ENCODE measurements around the gene RAB3GAP1.

RAB3GAP1 gene

GRCh38 chr2:135202751-135203150, 150.7 kb downstream of the RAB3GAP1 start:
- Histone ChIP-seq H3K4me1 (ENCODE audit: control insufficient read depth, insufficient read depth, low read length) (no peaks in the 10 kb centered on the region), H3K4me3 (ENCODE audit: low read depth, low read length) (no peak overlapping the region), H3K27me3 (ENCODE audit: control insufficient read depth, insufficient read depth, low read length) (no peaks in the 10 kb centered on the region), H3K36me3 (ENCODE audit: control insufficient read depth, insufficient read depth, low read length) (no peaks in the 10 kb centered on the region), H3K9ac (ENCODE audit: low read depth, low read length) (no peak overlapping the region), H3K9me3 (ENCODE audit: control insufficient read depth, insufficient read depth, low read length) (no peaks in the 10 kb centered on the region)

DNA sequence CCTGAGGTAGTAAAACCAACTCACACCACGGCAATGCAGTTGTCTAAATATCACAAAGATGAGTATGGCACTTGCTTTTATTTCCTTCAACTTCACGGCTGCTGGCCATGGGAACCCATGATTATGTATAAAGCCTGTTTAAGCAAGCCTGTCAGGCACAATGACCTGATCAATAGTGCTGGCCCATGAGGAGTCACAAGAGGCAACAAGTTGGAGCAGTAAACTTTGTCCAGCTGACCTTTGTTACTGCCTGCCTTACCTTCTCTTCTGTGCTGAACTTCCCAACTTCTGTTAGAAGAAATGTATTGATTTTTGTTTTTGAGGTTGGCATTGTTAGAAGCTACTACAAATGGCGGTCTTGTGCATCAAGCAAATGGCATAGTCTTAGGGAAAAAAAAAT, 151.9 kb downstream of the RAB3GAP1 start:
- Histone ChIP-seq H3K4me3 (ENCODE audit: low read depth, low read length) (no peak overlapping the region), H3K4me1 (ENCODE audit: control insufficient read depth, insufficient read depth, low read length) (no peaks in the 10 kb centered on the region), H3K9ac (ENCODE audit: low read depth, low read length) (no peak overlapping the region), H3K9me3 (ENCODE audit: control insufficient read depth, insufficient read depth, low read length) (no peaks in the 10 kb centered on the region), H3K36me3 (ENCODE audit: control insufficient read depth, insufficient read depth, low read length) (no peaks in the 10 kb centered on the region), H3K27me3 (ENCODE audit: control insufficient read depth, insufficient read depth, low read length) (no peaks in the 10 kb centered on the region)

GRCh38 chr2:135208016-135208415, 155.9 kb downstream of the RAB3GAP1 start:
- no peaks in the 10 kb centered on the region for H3K36me3 ChIP-seq (ENCODE audit: control insufficient read depth, insufficient read depth, low read length)
- H3K9ac ChIP-seq (ENCODE audit: low read depth, low read length), result no peak overlapping the region
- H3K4me3 ChIP-seq (ENCODE audit: low read depth, low read length), result no peak overlapping the region
- H3K4me1 ChIP-seq (ENCODE audit: control insufficient read depth, insufficient read depth, low read length), result peaks cover 6% of the 10 kb centered on the region
- no peaks in the 10 kb centered on the region for H3K9me3 ChIP-seq (ENCODE audit: control insufficient read depth, insufficient read depth, low read length)
- no peaks in the 10 kb centered on the region for H3K27me3 ChIP-seq (ENCODE audit: control insufficient read depth, insufficient read depth, low read length)

DNA sequence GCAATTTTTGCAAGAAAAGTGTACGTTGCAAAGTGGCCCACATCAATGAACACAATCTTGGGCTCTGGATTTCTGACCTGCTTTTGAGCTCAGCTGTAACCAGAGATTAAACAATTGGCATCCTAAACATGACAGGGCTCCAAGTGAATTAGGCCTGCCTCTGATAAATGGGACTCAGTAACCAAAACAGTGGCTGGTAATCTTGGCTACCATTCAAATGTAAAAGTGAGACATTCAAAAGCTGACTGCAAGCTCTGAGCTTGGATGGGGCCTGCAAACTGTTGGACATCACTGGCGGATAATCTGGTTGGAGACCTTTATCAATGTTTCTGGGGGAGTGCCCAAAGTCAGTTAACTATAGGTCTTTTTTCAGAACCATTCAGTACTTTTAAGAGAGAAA, 160.7 kb downstream of the RAB3GAP1 start:
- Histone ChIP-seq H3K9me3 (ENCODE audit: control insufficient read depth, insufficient read depth, low read length) (no peaks in the 10 kb centered on the region), H3K36me3 (ENCODE audit: control insufficient read depth, insufficient read depth, low read length) (no peaks in the 10 kb centered on the region), H3K27me3 (ENCODE audit: control insufficient read depth, insufficient read depth, low read length) (no peaks in the 10 kb centered on the region), H3K4me1 (ENCODE audit: control insufficient read depth, insufficient read depth, low read length) (peaks cover 6% of the 10 kb centered on the region), H3K4me3 (ENCODE audit: low read depth, low read length) (no peak overlapping the region), H3K9ac (ENCODE audit: low read depth, low read length) (no peak overlapping the region)

DNA sequence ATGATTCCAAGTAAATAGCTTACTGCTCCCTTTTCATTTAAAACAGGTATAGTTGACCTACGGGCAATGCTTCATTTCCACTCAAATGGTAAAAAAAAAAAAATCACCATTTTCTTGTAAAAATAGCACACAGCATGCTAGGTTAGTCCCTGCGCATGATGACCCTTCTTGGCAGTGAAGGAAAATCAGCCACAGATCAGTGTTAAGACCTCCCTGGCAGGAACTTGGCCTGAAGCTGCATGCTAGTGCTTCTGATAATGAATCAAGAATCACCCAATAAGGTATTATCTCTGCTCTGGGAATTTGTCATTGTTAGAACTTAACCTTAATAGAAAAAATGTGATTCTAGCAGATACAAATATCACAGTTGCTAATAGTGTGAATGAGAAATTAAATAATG, 166.3 kb downstream of the RAB3GAP1 start:
- Histone ChIP-seq H3K4me3 (ENCODE audit: low read depth, low read length) (no peak overlapping the region), H3K9ac (ENCODE audit: low read depth, low read length) (no peak overlapping the region), H3K27me3 (ENCODE audit: control insufficient read depth, insufficient read depth, low read length) (no peaks in the 10 kb centered on the region), H3K9me3 (ENCODE audit: control insufficient read depth, insufficient read depth, low read length) (no peaks in the 10 kb centered on the region), H3K36me3 (ENCODE audit: control insufficient read depth, insufficient read depth, low read length) (no peaks in the 10 kb centered on the region), H3K4me1 (ENCODE audit: control insufficient read depth, insufficient read depth, low read length) (no peaks in the 10 kb centered on the region)

DNA sequence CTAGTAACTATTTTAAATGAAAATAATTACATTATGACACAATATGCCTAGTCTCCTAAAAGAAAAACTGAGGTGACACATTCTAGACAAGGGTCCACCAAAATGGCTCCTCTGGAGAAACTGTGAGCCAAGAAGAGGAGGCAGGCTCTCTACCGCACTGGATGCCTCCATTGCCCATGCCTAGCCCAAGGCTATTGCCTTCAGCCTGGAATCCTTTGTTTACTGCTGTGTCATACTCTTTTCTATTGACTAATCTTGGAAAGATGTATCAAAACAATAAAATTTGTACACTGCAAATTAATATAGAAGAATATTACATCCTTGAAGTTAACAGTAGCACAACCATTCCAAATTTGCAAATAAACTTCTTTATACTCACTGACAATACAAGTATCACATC, 167.1 kb downstream of the RAB3GAP1 start:
- no peaks in the 10 kb centered on the region for H3K9me3 ChIP-seq (ENCODE audit: control insufficient read depth, insufficient read depth, low read length)
- no peaks in the 10 kb centered on the region for H3K27me3 ChIP-seq (ENCODE audit: control insufficient read depth, insufficient read depth, low read length)
- no peaks in the 10 kb centered on the region for H3K4me1 ChIP-seq (ENCODE audit: control insufficient read depth, insufficient read depth, low read length)
- H3K4me3 ChIP-seq (ENCODE audit: low read depth, low read length), result no peak overlapping the region
- no peak overlapping the region for H3K9ac ChIP-seq (ENCODE audit: low read depth, low read length)
- H3K36me3 ChIP-seq (ENCODE audit: control insufficient read depth, insufficient read depth, low read length), result no peaks in the 10 kb centered on the region

Measured in iPS-15b (cell line).